HG03095 (cell line): ENCODE results near the gene MRPS14.
"Not testable (repeated sequence)": the region's sequence is repeated elsewhere in the genome, so short reads cannot be mapped to it uniquely, and the experiment has no call there.

Experiments
- ATAC-seq: cut with Tn5 transposase; IDR thresholded peaks from one replicate; pipeline ENCODE4 v1.9.1; 2021; ENCODE audit warnings: moderate library complexity; ENCODE audit not compliant: unreplicated experiment

MRPS14 gene

GRCh38 chr1:175024773-175025172, 1.5 kb upstream of the MRPS14 start:
- no peak for ATAC-seq

GRCh38 chr1:175023922-175024242, 657 bp upstream of the MRPS14 start:
- not testable (repeated sequence) for ATAC-seq

- no peak for ATAC-seq
Observed at GRCh38 chr1:175019524-175019923, 3.7 kb downstream of the MRPS14 start.

GRCh38 chr1:175015243-175015642, 8.0 kb downstream of the MRPS14 start:
- ATAC-seq, result no peak

GRCh38 chr1:175013445-175013844, 9.8 kb downstream of the MRPS14 start:
- ATAC-seq, result no peak

- ATAC-seq, result no peak
Observed at GRCh38 chr1:175009532-175009931, 13.7 kb downstream of the MRPS14 start.

- no peak for ATAC-seq
Observed at GRCh38 chr1:175005085-175005783, 18.0 kb downstream of the MRPS14 start.

- no peak for ATAC-seq
Observed at GRCh38 chr1:175003521-175003920, 19.7 kb downstream of the MRPS14 start.

- ATAC-seq, result no peak
Observed at GRCh38 chr1:175002910-175003517, 20.2 kb downstream of the MRPS14 start.

- no peak for ATAC-seq
Observed at GRCh38 chr1:175000697-175001187, 22.5 kb downstream of the MRPS14 start.

- ATAC-seq, result peak; percentile 7
Observed at GRCh38 chr1:174999936-175000696, 23.1 kb downstream of the MRPS14 start, which contains the start of gene CACYBP. CACYBP (plus strand) TSS chr1:174999947; CDS start chr1:175000181, 234 bp downstream.

- peak; percentile 70 for ATAC-seq
Observed at GRCh38 chr1:174999216-174999935, 23.8 kb downstream of the MRPS14 start.

- peak; percentile 1 for ATAC-seq
Observed at GRCh38 chr1:174998569-174999215, 24.5 kb downstream of the MRPS14 start.

- ATAC-seq, result no peak
Observed at GRCh38 chr1:174997041-174997440, 26.2 kb downstream of the MRPS14 start.

- no peak for ATAC-seq
Observed at GRCh38 chr1:174996476-174996875, 26.7 kb downstream of the MRPS14 start.

- ATAC-seq, result no peak
Observed at GRCh38 chr1:174995916-174996315, 27.3 kb downstream of the MRPS14 start.

GRCh38 chr1:174995121-174995520, 28.1 kb downstream of the MRPS14 start:
- no peak for ATAC-seq

GRCh38 chr1:174991473-174991872, 31.8 kb downstream of the MRPS14 start:
- ATAC-seq, result no peak

- no peak for ATAC-seq
Observed at GRCh38 chr1:174990382-174990999, 32.7 kb downstream of the MRPS14 start.

- no peak for ATAC-seq
Observed at GRCh38 chr1:174989536-174990220, 33.5 kb downstream of the MRPS14 start.
